ENCODE data around the gene CTNNBIP1.

DNA sequence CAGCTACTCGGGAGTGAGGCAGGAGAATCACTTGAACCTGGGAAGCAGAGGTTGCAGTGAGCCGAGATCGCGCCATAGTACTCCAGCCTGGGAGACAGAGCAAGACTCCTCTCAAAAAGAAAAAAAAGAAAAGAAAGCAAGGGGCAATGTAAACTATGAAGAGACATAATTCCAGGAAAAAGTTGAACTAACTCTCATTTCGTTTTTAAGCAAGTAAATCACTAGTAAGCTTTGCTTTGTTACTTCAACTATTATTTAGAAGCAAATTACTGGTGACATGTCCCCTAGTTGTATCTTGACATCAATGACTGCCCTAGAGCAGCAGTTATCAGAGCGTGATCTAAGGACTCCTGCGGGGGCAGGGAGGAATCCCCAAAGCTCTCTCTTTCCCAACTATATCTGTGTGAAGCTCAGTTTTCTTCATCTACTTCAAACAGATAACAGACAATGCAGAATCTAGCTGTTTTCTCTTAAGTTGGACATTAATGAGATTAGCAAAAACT lies 105.0 kb downstream of the CTNNBIP1 start:
- TF ChIP-seq POLR2A (IDR thresholded peaks at IDR 0.05) = no peak
- TF ChIP-seq, protein P1, sequence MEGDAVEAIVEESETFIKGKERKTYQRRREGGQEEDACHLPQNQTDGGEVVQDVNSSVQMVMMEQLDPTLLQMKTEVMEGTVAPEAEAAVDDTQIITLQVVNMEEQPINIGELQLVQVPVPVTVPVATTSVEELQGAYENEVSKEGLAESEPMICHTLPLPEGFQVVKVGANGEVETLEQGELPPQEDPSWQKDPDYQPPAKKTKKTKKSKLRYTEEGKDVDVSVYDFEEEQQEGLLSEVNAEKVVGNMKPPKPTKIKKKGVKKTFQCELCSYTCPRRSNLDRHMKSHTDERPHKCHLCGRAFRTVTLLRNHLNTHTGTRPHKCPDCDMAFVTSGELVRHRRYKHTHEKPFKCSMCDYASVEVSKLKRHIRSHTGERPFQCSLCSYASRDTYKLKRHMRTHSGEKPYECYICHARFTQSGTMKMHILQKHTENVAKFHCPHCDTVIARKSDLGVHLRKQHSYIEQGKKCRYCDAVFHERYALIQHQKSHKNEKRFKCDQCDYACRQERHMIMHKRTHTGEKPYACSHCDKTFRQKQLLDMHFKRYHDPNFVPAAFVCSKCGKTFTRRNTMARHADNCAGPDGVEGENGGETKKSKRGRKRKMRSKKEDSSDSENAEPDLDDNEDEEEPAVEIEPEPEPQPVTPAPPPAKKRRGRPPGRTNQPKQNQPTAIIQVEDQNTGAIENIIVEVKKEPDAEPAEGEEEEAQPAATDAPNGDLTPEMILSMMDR (IDR thresholded peaks at IDR 0.05) = no peak
- no peak for TF ChIP-seq EP300 (IDR thresholded peaks at IDR 0.05)
- TF ChIP-seq POLR2AphosphoS5 (IDR thresholded peaks at IDR 0.05) = no peak
